HG03039 (cell line): ENCODE results near the gene PARP6.
A peak's percentile ranks its signal among the peaks of the same experiment; 100 is the strongest.

Source experiments
- ATAC-seq: cut with Tn5 transposase; IDR thresholded peaks from one replicate; pipeline ENCODE4 v1.9.1; 2021; ENCODE audit warnings: mild to moderate bottlenecking, moderate library complexity; ENCODE audit not compliant: unreplicated experiment

Gene PARP6

GRCh38 chr15:72231066-72231832 is 41.1 kb downstream of the PARP6 start, which contains the start of gene PKM:
Gene PKM, minus strand, starts transcription at chr15:72231190. Its CDS starts 12,093 bp downstream, at chr15:72219097.
- peak; percentile 38 for ATAC-seq

- ATAC-seq = no peak
Observed at GRCh38 chr15:72230197-72231065, 41.9 kb downstream of the PARP6 start.

- no peak for ATAC-seq
Observed at GRCh38 chr15:72229947-72230196, 42.5 kb downstream of the PARP6 start.

- no peak for ATAC-seq
Observed at GRCh38 chr15:72229076-72229946, 43.0 kb downstream of the PARP6 start.

- no peak for ATAC-seq
Observed at GRCh38 chr15:72227720-72228119, 44.6 kb downstream of the PARP6 start.

- no peak for ATAC-seq
Observed at GRCh38 chr15:72227192-72227586, 45.2 kb downstream of the PARP6 start.

GRCh38 chr15:72223278-72223677 is 49.1 kb downstream of the PARP6 start:
- ATAC-seq = no peak

- no peak for ATAC-seq
Observed at GRCh38 chr15:72222393-72222792, 50.0 kb downstream of the PARP6 start.

- ATAC-seq = no peak
Observed at GRCh38 chr15:72220687-72221086, 51.7 kb downstream of the PARP6 start.

- ATAC-seq = no peak
Observed at GRCh38 chr15:72217216-72217615, 55.1 kb downstream of the PARP6 start.

GRCh38 chr15:72216079-72216478 is 56.3 kb downstream of the PARP6 start:
- ATAC-seq = no peak

GRCh38 chr15:72207558-72208085 is 64.7 kb downstream of the PARP6 start:
- ATAC-seq = no peak

- ATAC-seq = no peak
Observed at GRCh38 chr15:72206677-72207000, 65.7 kb downstream of the PARP6 start.

- no peak for ATAC-seq
Observed at GRCh38 chr15:72205896-72206676, 66.3 kb downstream of the PARP6 start.

- no peak for ATAC-seq
Observed at GRCh38 chr15:72205273-72205672, 67.1 kb downstream of the PARP6 start.

- ATAC-seq = no peak
Observed at GRCh38 chr15:72203507-72203837, 68.9 kb downstream of the PARP6 start.

GRCh38 chr15:72202801-72203506 is 69.4 kb downstream of the PARP6 start:
- no peak for ATAC-seq

GRCh38 chr15:72202302-72202701 is 70.1 kb downstream of the PARP6 start:
- no peak for ATAC-seq

GRCh38 chr15:72201391-72201921 is 70.9 kb downstream of the PARP6 start:
- ATAC-seq = no peak
